Measurements from ENCODE around the gene NEK5.

Gene NEK5

DNA sequence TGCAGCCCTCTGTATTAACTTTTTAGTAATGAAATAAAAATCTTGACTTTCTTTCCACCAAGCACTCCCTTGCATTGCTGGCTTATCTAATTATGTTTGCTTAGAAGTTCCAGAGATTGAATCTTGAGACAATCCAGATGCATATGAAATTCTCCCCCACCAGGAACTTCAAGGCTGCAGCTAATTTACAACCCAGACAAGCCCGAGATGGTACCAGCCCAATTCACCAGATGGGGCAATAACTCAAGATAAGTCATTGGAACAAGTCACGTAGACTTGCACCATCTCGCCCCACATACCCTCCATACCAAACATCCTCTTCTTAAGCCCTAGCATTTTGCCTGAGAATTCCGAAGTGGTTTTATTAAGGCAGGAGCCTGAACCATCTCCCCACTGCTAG lies 75.4 kb downstream of the NEK5 start:
- Histone ChIP-seq H3K4me2 (ENCODE audit: insufficient read depth, low read length) (no peak overlapping the region), H3K79me2 (ENCODE audit: insufficient read depth, low read length) (no peaks in the 10 kb centered on the region), H3K9ac (ENCODE audit: low read depth, low read length) (no peak overlapping the region), H2AFZ (ENCODE audit: low read depth, low read length) (no peak overlapping the region), H3K4me3 (ENCODE audit: low read depth in 1 of 2, low read length in 2 of 2) (no peak overlapping the region), H3K36me3 (ENCODE audit: insufficient read depth, low read length) (no peaks in the 10 kb centered on the region), H3K4me1 (ENCODE audit: insufficient read depth, low read length) (no peaks in the 10 kb centered on the region), H3K27ac (ENCODE audit: low read length) (no peak overlapping the region), H3K9me3 (ENCODE audit: insufficient read depth, low read length, severe bottlenecking) (no peaks in the 10 kb centered on the region), H3K27me3 (ENCODE audit: insufficient read depth, low read length, poor library complexity) (no peaks in the 10 kb centered on the region), H4K20me1 (ENCODE audit: insufficient read depth, low read length) (no peaks in the 10 kb centered on the region)
- TF ChIP-seq EZH2 (IDR thresholded peaks at IDR 0.05; ENCODE audit: borderline replicate concordance, low read depth, low read length, severe bottlenecking), result no peak
- TF ChIP-seq, protein P1, sequence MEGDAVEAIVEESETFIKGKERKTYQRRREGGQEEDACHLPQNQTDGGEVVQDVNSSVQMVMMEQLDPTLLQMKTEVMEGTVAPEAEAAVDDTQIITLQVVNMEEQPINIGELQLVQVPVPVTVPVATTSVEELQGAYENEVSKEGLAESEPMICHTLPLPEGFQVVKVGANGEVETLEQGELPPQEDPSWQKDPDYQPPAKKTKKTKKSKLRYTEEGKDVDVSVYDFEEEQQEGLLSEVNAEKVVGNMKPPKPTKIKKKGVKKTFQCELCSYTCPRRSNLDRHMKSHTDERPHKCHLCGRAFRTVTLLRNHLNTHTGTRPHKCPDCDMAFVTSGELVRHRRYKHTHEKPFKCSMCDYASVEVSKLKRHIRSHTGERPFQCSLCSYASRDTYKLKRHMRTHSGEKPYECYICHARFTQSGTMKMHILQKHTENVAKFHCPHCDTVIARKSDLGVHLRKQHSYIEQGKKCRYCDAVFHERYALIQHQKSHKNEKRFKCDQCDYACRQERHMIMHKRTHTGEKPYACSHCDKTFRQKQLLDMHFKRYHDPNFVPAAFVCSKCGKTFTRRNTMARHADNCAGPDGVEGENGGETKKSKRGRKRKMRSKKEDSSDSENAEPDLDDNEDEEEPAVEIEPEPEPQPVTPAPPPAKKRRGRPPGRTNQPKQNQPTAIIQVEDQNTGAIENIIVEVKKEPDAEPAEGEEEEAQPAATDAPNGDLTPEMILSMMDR (IDR thresholded peaks at IDR 0.05; ENCODE audit: borderline replicate concordance, extremely low read depth, low read length, poor library complexity, severe bottlenecking), result no peak
- no peak for ATAC-seq (ENCODE audit: insufficient read depth, low read depth)
- DNase-seq, result no peak

DNA sequence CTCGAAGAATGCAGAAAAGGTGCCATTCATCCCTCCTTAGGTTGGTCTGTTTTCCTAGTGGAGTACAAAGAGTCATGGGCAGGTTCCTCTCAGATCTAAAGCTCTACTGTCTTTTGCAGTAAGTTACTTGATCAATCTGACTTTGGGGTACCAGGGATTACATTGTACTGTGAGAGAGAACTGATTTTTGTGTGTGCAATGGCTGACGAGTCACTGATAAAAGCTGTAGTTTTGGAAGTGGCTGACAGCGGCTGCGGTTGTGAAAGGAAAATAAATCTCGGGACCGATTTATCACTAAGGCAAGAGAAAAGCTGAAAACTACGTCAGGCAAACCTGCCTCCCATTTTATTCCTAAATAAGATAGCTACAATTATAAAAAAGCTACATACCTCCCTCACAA lies 77.5 kb downstream of the NEK5 start:
- Histone ChIP-seq H3K4me1 (ENCODE audit: insufficient read depth, low read length) (no peaks in the 10 kb centered on the region), H4K20me1 (ENCODE audit: insufficient read depth, low read length) (no peaks in the 10 kb centered on the region), H3K36me3 (ENCODE audit: insufficient read depth, low read length) (no peaks in the 10 kb centered on the region), H3K27me3 (ENCODE audit: insufficient read depth, low read length, poor library complexity) (no peaks in the 10 kb centered on the region), H2AFZ (ENCODE audit: low read depth, low read length) (no peak overlapping the region), H3K9ac (ENCODE audit: low read depth, low read length) (no peak overlapping the region), H3K9me3 (ENCODE audit: insufficient read depth, low read length, severe bottlenecking) (no peaks in the 10 kb centered on the region), H3K79me2 (ENCODE audit: insufficient read depth, low read length) (no peaks in the 10 kb centered on the region), H3K4me2 (ENCODE audit: insufficient read depth, low read length) (no peak overlapping the region), H3K4me3 (ENCODE audit: low read depth in 1 of 2, low read length in 2 of 2) (no peak overlapping the region), H3K27ac (ENCODE audit: low read length) (no peak overlapping the region)
- no peak for ATAC-seq (ENCODE audit: insufficient read depth, low read depth)
- TF ChIP-seq EZH2 (IDR thresholded peaks at IDR 0.05; ENCODE audit: borderline replicate concordance, low read depth, low read length, severe bottlenecking), result no peak
- TF ChIP-seq, protein P1 (IDR thresholded peaks at IDR 0.05; ENCODE audit: borderline replicate concordance, extremely low read depth, low read length, poor library complexity, severe bottlenecking), result no peak
- no peak for DNase-seq

DNA sequence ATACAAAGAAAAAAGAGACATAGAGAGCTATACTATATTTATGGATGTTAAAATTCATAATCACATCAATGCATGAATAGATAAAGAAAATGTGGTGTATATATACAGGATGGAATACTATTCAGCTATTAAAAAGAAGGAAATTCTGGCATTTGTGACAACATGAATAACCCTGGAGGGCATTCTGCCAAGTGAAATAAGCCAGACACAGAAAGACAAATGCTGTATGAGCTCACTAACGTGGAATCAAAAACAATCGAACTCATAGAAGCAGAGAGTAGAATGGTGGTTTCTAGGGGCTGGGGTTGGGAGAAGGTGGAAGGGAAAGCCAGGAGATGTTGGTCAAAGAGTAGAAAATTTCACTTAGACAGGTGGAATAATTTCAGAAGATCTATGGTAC lies 80.4 kb downstream of the NEK5 start:
- Histone ChIP-seq H2AFZ (ENCODE audit: low read depth, low read length) (no peak overlapping the region), H3K4me2 (ENCODE audit: insufficient read depth, low read length) (no peak overlapping the region), H3K9ac (ENCODE audit: low read depth, low read length) (no peak overlapping the region), H4K20me1 (ENCODE audit: insufficient read depth, low read length) (no peaks in the 10 kb centered on the region), H3K27me3 (ENCODE audit: insufficient read depth, low read length, poor library complexity) (no peaks in the 10 kb centered on the region), H3K79me2 (ENCODE audit: insufficient read depth, low read length) (no peaks in the 10 kb centered on the region), H3K9me3 (ENCODE audit: insufficient read depth, low read length, severe bottlenecking) (no peaks in the 10 kb centered on the region), H3K27ac (ENCODE audit: low read length) (no peak overlapping the region), H3K36me3 (ENCODE audit: insufficient read depth, low read length) (no peaks in the 10 kb centered on the region), H3K4me3 (ENCODE audit: low read depth in 1 of 2, low read length in 2 of 2) (no peak overlapping the region), H3K4me1 (ENCODE audit: insufficient read depth, low read length) (no peaks in the 10 kb centered on the region)
- no peak for DNase-seq
- TF ChIP-seq EZH2 (IDR thresholded peaks at IDR 0.05; ENCODE audit: borderline replicate concordance, low read depth, low read length, severe bottlenecking), result no peak
- TF ChIP-seq, protein P1 (IDR thresholded peaks at IDR 0.05; ENCODE audit: borderline replicate concordance, extremely low read depth, low read length, poor library complexity, severe bottlenecking), result no peak
- no peak for ATAC-seq (ENCODE audit: insufficient read depth, low read depth)

DNA sequence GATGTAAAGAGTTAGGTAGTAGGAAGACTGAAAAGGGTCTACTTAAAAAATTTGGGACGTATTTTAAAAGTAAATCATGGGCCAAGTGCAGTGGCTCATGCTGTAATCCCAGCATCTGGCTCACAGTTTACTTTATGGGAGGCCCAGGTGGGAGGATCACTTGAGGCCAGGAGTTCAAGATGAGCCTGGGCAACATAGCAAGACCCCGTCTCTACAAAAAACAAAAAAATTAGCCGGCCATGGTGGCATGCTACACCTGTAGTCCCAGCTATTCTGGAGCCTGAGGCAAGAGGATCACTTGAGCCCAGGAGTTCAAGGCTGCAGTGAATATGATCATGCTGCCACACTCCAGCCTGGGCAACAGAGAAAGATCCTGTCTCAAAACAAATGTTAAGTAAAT lies 81.4 kb downstream of the NEK5 start:
- Histone ChIP-seq H3K27me3 (ENCODE audit: insufficient read depth, low read length, poor library complexity) (no peaks in the 10 kb centered on the region), H3K36me3 (ENCODE audit: insufficient read depth, low read length) (no peaks in the 10 kb centered on the region), H3K4me1 (ENCODE audit: insufficient read depth, low read length) (no peaks in the 10 kb centered on the region), H3K9ac (ENCODE audit: low read depth, low read length) (no peak overlapping the region), H3K9me3 (ENCODE audit: insufficient read depth, low read length, severe bottlenecking) (no peaks in the 10 kb centered on the region), H3K27ac (ENCODE audit: low read length) (no peak overlapping the region), H3K79me2 (ENCODE audit: insufficient read depth, low read length) (no peaks in the 10 kb centered on the region), H4K20me1 (ENCODE audit: insufficient read depth, low read length) (no peaks in the 10 kb centered on the region), H3K4me2 (ENCODE audit: insufficient read depth, low read length) (no peak overlapping the region), H2AFZ (ENCODE audit: low read depth, low read length) (no peak overlapping the region), H3K4me3 (ENCODE audit: low read depth in 1 of 2, low read length in 2 of 2) (no peak overlapping the region)
- DNase-seq (no peak), ATAC-seq (ENCODE audit: insufficient read depth, low read depth) (no peak)
- no peak for TF ChIP-seq EZH2 (IDR thresholded peaks at IDR 0.05; ENCODE audit: borderline replicate concordance, low read depth, low read length, severe bottlenecking)
- TF ChIP-seq, protein P1 (IDR thresholded peaks at IDR 0.05; ENCODE audit: borderline replicate concordance, extremely low read depth, low read length, poor library complexity, severe bottlenecking), result no peak
